Rectal smooth muscle tissue (tissue), 1 donor: ENCODE data around the gene RABGGTA.

Experiments
- H3K27ac ChIP-seq: one replicate; pipeline ENCODE4 v1.7.0; 2013; ENCODE audit warnings: low read depth, low read length, inconsistent platforms
- H3K27me3 ChIP-seq: one replicate; pipeline ENCODE4 v1.7.0; 2013; ENCODE audit warnings: low read length; ENCODE audit not compliant: control insufficient read depth, insufficient read depth
- H3K36me3 ChIP-seq: one replicate; pipeline ENCODE4 v1.7.0; 2013; ENCODE audit warnings: low read length; ENCODE audit not compliant: control insufficient read depth, insufficient read depth
- H3K4me1 ChIP-seq: one replicate; pipeline ENCODE4 v1.7.0; 2013; ENCODE audit warnings: low read length; ENCODE audit not compliant: control insufficient read depth, insufficient read depth
- H3K4me3 ChIP-seq: one replicate; pipeline ENCODE4 v1.7.0; 2013; ENCODE audit warnings: low read length
- H3K9ac ChIP-seq: one replicate; pipeline ENCODE4 v1.7.0; 2013; ENCODE audit warnings: low read length

The RABGGTA gene

DNA sequence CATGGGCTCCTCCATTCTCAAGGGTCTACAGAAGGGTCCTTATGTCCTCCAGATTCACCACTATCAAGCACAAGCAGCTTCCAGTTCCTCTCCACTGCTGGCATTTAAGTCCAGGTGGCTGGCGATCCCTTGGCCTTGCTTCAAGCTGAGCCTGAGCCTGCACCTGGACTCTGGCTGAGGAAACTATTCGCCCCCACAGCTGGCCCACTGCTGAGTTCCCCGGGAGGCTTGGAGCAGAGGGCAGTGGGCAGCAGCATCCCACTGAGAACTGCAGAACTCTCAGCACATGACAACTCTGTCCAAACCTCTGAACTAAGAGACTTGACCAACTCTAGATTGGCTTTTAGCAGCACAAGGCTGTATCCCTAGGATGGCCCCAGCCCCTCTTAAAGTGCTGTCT, 11.3 kb upstream of the RABGGTA start:
- Histone ChIP-seq H3K27ac (no peak overlapping the region), H3K4me3 (no peak overlapping the region), H3K9ac (no peak overlapping the region), H3K4me1 (no peaks in the 10 kb centered on the region), H3K36me3 (no peaks in the 10 kb centered on the region), H3K27me3 (no peaks in the 10 kb centered on the region)

- Histone ChIP-seq H3K4me1 (no peaks in the 10 kb centered on the region), H3K27ac (no peak overlapping the region)
Observed at GRCh38 chr14:24281636-24282035, 10.2 kb upstream of the RABGGTA start.

DNA sequence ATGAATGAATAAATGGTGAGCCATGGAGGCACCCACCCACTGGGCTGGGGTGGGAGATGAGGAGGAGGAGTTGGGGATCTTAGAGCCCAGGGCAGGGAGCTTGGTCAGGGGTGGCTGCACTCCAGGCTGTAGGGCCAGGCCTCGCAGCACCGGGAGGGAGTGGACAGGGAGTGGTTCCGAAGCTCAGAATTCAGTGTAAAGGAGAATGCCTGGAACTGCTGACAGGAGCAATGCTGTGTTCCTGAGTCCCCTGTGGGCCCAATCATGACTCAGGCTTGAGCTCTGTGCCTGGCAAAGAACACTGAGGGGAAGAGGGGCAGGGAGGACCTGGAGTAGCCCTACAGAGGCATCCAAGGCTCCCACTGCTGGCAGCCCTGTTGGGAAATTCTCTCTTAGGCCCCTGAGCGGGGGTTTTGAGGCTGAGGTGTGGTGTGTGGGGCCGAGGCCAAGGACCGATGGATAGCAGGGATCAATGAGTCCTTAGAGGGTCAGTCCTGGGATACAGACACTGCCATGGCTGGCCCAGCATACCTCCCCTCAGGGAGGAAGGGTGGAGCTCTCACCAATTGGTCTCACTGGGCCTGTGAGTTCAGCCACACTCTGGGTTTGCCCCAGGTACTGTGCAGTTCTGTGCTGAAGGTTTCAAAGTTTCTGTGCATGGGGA, 9.5 kb upstream of the RABGGTA start:
- Histone ChIP-seq H3K27me3 (no peaks in the 10 kb centered on the region), H3K9ac (no peak overlapping the region), H3K27ac (no peak overlapping the region), H3K4me3 (no peak overlapping the region), H3K4me1 (no peaks in the 10 kb centered on the region), H3K36me3 (no peaks in the 10 kb centered on the region)

More at GRCh38 chr14:24281636-24282035, 10.2 kb upstream of the RABGGTA start:
- Histone ChIP-seq H3K36me3 (no peaks in the 10 kb centered on the region), H3K27me3 (no peaks in the 10 kb centered on the region), H3K4me3 (no peak overlapping the region), H3K9ac (no peak overlapping the region)

GRCh38 chr14:24279301-24280186, 8.1 kb upstream of the RABGGTA start:
- no peaks in the 10 kb centered on the region for H3K4me1 ChIP-seq
- H3K9ac ChIP-seq, result no peak overlapping the region

DNA sequence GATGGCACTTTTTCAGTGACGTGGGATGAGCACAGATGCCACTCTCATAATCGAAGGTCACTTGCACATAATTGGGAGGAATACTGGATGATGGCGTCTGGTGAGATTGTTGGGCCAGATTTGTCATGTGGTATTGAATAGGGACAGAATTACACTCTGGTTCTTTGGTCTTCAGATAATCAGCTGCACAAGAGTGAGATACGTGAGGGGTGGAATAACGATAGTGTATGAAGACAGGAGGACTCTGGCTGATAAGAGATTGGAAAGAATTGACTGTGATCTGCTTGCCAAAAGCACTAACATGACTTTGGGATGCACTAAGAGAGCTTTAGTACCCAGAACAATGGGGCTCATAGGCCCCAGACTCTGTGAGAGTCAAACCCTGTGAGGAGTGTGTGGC, 7.0 kb upstream of the RABGGTA start:
- H3K36me3 ChIP-seq, result no peaks in the 10 kb centered on the region
- no peak overlapping the region for H3K27ac ChIP-seq
- H3K4me1 ChIP-seq, result no peaks in the 10 kb centered on the region
- H3K27me3 ChIP-seq, result no peaks in the 10 kb centered on the region
- H3K9ac ChIP-seq, result no peak overlapping the region
- no peak overlapping the region for H3K4me3 ChIP-seq

More at GRCh38 chr14:24279301-24280186, 8.1 kb upstream of the RABGGTA start:
- Histone ChIP-seq H3K27me3 (no peaks in the 10 kb centered on the region), H3K4me3 (no peak overlapping the region), H3K36me3 (no peaks in the 10 kb centered on the region), H3K27ac (no peak overlapping the region)

GRCh38 chr14:24277606-24278321, 6.4 kb upstream of the RABGGTA start:
- Histone ChIP-seq H3K4me3 (no peak overlapping the region), H3K36me3 (no peaks in the 10 kb centered on the region), H3K4me1 (no peaks in the 10 kb centered on the region), H3K9ac (no peak overlapping the region), H3K27me3 (no peaks in the 10 kb centered on the region), H3K27ac (no peak overlapping the region)

- H3K36me3 ChIP-seq, result no peaks in the 10 kb centered on the region
Observed at GRCh38 chr14:24277071-24277470, 5.7 kb upstream of the RABGGTA start.

DNA sequence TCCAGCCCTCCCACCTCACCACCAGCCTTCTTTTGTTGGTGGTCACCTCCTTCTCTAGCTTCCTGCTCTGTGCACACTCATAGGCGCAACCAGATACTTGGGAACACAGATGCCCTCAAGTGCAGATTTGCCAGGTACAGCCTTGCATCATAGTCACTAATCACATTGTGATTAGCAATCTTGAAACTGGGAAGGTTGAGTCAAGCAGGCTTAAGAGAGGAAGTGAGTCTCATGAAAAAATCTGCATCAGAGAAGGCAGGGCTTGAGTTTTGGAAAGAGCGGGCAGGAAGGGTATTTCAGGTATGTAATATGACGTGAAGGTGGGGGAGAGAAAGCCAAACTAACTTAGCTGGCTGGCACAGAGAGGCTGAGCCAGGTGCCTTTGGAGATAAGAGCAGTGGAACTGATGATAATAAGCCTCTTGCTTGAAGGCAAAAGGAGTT, 2.7 kb upstream of the RABGGTA start:
- no peak overlapping the region for H3K4me3 ChIP-seq
- no peak overlapping the region for H3K27ac ChIP-seq
- no peaks in the 10 kb centered on the region for H3K4me1 ChIP-seq

More at GRCh38 chr14:24277071-24277470, 5.7 kb upstream of the RABGGTA start:
- Histone ChIP-seq H3K4me1 (no peaks in the 10 kb centered on the region), H3K27me3 (no peaks in the 10 kb centered on the region), H3K9ac (no peak overlapping the region), H3K27ac (no peak overlapping the region), H3K4me3 (no peak overlapping the region)

DNA sequence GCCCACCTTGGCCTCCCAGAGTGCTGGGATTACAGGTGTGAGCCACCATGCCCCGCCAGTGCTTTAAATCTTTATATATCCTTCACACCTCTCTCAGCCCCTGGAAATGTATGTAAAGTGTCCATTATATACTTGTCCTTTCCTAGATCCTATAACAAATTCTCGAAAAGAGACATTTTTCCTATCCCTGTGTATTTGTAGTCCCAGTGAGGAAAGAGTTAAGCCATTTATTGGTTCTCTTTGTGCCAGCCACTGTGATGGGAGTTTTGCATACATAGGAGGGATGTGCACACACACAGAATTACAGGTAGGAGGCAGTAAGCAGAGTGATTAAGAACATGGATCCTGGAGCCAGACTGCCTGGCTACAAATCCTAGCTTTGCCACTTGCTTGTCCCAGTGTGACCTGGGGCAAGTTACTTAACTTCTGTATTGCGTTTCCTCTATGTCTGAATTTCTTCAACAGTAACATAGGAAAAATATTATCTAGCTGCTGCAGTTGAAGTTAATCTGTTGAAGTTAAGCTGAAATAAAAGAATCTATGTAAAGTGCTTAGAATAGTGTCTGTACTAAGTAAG, 2.1 kb upstream of the RABGGTA start:
- no peaks in the 10 kb centered on the region for H3K36me3 ChIP-seq
- H3K27ac ChIP-seq, result no peak overlapping the region
- no peaks in the 10 kb centered on the region for H3K4me1 ChIP-seq
- H3K9ac ChIP-seq, result no peak overlapping the region
- no peak overlapping the region for H3K4me3 ChIP-seq
- no peaks in the 10 kb centered on the region for H3K27me3 ChIP-seq

More for the DNA sequence above, 2.7 kb upstream of the RABGGTA start:
- no peaks in the 10 kb centered on the region for H3K27me3 ChIP-seq
- no peaks in the 10 kb centered on the region for H3K36me3 ChIP-seq
- H3K9ac ChIP-seq, result no peak overlapping the region

DNA sequence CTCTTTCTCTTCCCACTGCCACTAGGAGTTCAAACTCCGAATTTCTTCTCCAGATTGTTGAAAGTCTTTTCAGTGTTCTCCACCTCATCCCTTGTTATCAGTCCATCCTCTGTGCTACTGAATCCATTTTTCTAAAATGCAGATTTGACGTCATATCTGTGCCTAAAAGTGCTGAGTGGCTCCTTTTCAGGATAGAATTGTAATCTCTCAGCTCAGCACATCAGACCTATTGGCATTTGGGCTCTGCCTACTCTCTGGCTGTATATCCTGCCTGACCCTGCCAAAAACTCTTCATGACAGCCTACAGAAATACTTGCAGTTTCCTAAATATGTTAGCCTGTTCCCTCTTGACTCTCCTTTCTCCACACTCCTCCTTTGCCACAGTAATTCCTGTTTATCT, 1.1 kb upstream of the RABGGTA start:
- H3K27ac ChIP-seq, result no peak overlapping the region
- no peaks in the 10 kb centered on the region for H3K27me3 ChIP-seq
- no peaks in the 10 kb centered on the region for H3K4me1 ChIP-seq
- no peak overlapping the region for H3K4me3 ChIP-seq
- no peak overlapping the region for H3K9ac ChIP-seq
- H3K36me3 ChIP-seq, result no peaks in the 10 kb centered on the region

DNA sequence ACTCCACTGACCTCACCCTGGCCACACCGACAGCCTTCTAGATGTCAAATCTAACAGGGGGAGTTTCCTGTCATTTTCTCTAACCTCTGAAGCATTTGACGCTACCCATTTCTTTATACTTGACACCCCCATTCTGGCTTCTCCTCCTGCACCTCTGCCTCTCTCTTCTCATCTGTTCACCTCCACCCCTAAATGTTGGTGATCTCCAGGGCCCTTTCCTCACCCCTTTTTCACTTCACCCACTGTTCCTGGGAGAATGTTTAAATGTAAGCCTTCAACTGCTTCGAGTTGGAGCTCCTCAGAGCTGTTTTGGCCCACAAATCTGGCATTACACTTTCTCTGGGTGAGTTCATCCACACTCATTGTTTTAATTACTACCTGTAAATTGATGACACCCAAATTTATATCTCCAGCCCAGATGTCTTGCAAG, 452 bp upstream of the RABGGTA start:
- H3K4me3 ChIP-seq, result peak overlapping the region; percentile 73
- H3K36me3 ChIP-seq, result no peaks in the 10 kb centered on the region
- no peaks in the 10 kb centered on the region for H3K27me3 ChIP-seq
- no peak overlapping the region for H3K9ac ChIP-seq
- H3K4me1 ChIP-seq, result no peaks in the 10 kb centered on the region
- peak overlapping the region; percentile 91 for H3K27ac ChIP-seq
